Lower lobe of right lung (tissue), 2 donors: ENCODE measurements around the gene DEDD. TPM values are rescaled to one million over a fixed set of nuclear protein-coding genes. Genes with fewer than 3 reads are reported as not detected.

Source experiments
- ATAC-seq, 2 donors: fragments of 200-7000 bp; cut with Tn5 transposase; one replicate each; pipeline ENCODE4 v1.9.1; 2020 to 2022; ENCODE audit warnings: mild to moderate bottlenecking in 2 of 2, moderate library complexity in 2 of 2
- DNase-seq: peaks from one replicate; pipeline ENCODE4 v3.0.0-alpha.2; 2020
- H3K27ac ChIP-seq: fragments of 200-600 bp; one replicate; pipeline ENCODE4 v1.8.0; 2022
- H3K27me3 ChIP-seq: fragments of 200-600 bp; one replicate; pipeline ENCODE4 v1.8.0; 2022; ENCODE audit warnings: low read depth
- H3K36me3 ChIP-seq: fragments of 200-600 bp; one replicate; pipeline ENCODE4 v1.8.0; 2022; ENCODE audit warnings: mild to moderate bottlenecking
- H3K4me1 ChIP-seq: fragments of 200-600 bp; one replicate; pipeline ENCODE4 v1.8.0; 2022
- H3K4me3 ChIP-seq: fragments of 200-600 bp; one replicate; pipeline ENCODE4 v1.8.0; 2022; ENCODE audit warnings: mild to moderate bottlenecking
- H3K9me3 ChIP-seq: fragments of 200-600 bp; one replicate; pipeline ENCODE4 v1.8.0; 2022
- intact Hi-C: fragments of 100-400 bp; cut with DNase I; formaldehyde crosslinking; loops from one replicate; pipeline ENCODE4 v1.11.0; 2022
- total RNA-seq: library from RNA; stranded (reverse); fragmentation: NEBNext Ultra II Directional; extraction: Animal tissue kit (Norgen Biotek cat#: 25700); gene quantifications from one replicate; pipeline ENCODE4 v1.2.1, GENCODE V29; 2021
- TF ChIP-seq, protein P1 (sequence below): fragments of 200-600 bp; IDR thresholded peaks from one replicate; pipeline ENCODE4 v1.8.0; 2022; ENCODE audit warnings: antibody characterized with exemption, mild to moderate bottlenecking
- donor health status: DM: no; HTN: yes; CAD: no; lungs with severe emphysema.

DEDD gene
- total RNA-seq, 1 donor from 2014 or later: 38.3 TPM

DNA sequence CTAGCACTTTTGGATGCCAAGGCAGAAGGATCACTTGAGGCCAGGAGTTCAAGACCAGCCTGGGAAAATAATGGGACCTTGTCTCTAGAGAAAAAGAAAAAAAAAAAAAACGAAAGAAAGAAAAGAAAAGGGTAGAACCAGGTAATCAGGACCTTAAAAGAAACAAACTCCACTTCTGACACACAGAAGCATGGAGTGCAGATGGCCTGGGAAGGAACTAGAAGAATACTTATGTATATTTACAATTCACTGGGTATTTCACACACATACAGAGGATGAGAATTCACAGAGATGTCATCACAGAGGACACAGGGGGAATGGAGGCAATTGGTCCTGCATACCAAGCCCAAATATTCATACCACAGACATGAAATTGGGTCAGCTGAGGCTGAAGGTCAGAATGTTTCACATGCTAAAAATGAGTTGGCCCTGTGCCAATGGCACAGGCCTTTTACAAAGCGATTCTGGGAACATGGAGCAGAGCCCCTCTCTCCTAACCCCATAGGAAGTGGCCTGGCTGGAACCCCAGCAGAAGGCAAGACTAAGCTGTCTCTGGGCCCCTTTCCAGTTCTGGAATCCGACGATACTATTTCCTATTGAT lies 40.4 kb upstream of the DEDD start:
- intact Hi-C loops: no loop called here
- peak overlapping the region; percentile 5 for H3K27ac ChIP-seq

DNA sequence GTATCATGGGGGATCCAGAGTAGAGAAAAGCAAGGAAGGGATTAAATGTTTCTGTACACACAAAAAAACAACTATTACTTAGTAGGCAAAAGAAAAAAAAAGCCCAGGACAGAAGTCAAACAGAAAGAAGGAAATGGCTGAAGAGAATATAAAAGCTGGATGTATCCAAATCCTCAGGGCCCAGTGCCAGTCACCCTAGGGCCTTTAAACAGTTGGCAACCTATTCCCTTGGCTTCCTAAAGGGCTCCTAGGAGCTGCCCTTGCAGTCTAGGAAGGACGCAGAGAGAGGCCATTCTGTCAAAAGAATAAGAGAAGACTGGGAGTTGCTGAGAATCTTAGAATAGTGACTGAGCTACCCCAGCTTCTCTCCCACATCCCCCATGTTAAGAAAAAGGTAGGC lies 39.9 kb upstream of the DEDD start:
- TF ChIP-seq, protein P1, sequence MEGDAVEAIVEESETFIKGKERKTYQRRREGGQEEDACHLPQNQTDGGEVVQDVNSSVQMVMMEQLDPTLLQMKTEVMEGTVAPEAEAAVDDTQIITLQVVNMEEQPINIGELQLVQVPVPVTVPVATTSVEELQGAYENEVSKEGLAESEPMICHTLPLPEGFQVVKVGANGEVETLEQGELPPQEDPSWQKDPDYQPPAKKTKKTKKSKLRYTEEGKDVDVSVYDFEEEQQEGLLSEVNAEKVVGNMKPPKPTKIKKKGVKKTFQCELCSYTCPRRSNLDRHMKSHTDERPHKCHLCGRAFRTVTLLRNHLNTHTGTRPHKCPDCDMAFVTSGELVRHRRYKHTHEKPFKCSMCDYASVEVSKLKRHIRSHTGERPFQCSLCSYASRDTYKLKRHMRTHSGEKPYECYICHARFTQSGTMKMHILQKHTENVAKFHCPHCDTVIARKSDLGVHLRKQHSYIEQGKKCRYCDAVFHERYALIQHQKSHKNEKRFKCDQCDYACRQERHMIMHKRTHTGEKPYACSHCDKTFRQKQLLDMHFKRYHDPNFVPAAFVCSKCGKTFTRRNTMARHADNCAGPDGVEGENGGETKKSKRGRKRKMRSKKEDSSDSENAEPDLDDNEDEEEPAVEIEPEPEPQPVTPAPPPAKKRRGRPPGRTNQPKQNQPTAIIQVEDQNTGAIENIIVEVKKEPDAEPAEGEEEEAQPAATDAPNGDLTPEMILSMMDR: no peak
- no peak for ATAC-seq
- Histone ChIP-seq H3K9me3 (no peaks in the 10 kb centered on the region), H3K4me3 (no peak overlapping the region), H3K27me3 (no peaks in the 10 kb centered on the region), H3K4me1 (peaks cover 35% of the 10 kb centered on the region), H3K27ac (no peak overlapping the region), H3K36me3 (peaks cover 72% of the 10 kb centered on the region)
- no peak for DNase-seq
- intact Hi-C loops: no loop called here

More for the DNA sequence above, 40.4 kb upstream of the DEDD start:
- TF ChIP-seq, protein P1: no peak
- Histone ChIP-seq H3K4me3 (no peak overlapping the region), H3K27me3 (no peaks in the 10 kb centered on the region), H3K4me1 (peaks cover 34% of the 10 kb centered on the region), H3K36me3 (peaks cover 72% of the 10 kb centered on the region), H3K9me3 (no peaks in the 10 kb centered on the region)
- no peak for ATAC-seq
- DNase-seq: no peak

DNA sequence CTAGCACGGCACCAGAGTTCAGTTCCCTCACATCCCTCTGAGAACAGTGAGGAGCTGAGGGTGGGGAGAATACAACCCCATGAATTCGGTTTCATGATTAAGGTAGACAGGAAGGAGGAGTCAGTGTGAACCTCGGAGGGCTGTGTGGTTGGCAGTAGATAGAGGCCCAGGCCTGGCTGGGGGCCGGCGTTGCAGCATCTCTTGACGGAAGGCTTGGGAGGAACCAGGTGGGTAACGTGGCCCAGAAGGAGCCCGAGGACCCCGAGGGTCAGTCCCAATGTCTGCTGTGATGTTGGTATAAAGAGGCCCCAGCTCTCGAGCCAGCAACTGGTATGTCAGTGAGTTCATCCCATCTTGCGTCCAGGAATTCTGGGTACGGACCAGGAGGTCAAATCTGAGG lies 39.2 kb upstream of the DEDD start:
- ATAC-seq: no peak
- no peak overlapping the region for H3K27ac ChIP-seq
- no peaks in the 10 kb centered on the region for H3K9me3 ChIP-seq
- intact Hi-C loops: no loop called here
- peaks cover 41% of the 10 kb centered on the region for H3K4me1 ChIP-seq
- TF ChIP-seq, protein P1: no peak
- H3K27me3 ChIP-seq: no peaks in the 10 kb centered on the region
- peaks cover 72% of the 10 kb centered on the region for H3K36me3 ChIP-seq
- DNase-seq: no peak
- H3K4me3 ChIP-seq: no peak overlapping the region

DNA sequence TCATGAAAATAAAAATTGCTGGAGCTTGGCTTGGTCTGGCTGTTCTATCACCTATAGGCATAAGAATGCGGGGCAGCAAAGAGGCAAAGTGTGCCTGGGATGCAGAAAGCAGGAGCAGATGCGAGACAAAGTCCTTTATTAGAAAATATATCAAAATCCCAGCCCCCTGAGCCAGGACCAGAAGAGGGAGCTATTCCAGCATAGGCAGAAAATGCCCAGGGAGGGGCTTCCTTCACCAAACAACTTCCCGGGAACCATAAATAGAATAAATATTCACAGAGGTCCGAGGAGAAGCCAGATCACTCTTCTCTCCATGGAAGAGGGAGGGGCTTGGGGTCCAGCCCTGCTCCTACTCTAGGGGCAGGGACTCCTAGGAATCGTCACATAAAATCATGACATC lies 38.7 kb upstream of the DEDD start:
- H3K4me1 ChIP-seq: peaks cover 36% of the 10 kb centered on the region
- H3K4me3 ChIP-seq: no peak overlapping the region
- H3K27me3 ChIP-seq: no peaks in the 10 kb centered on the region
- intact Hi-C loops: no loop called here
- ATAC-seq (no peak), DNase-seq (no peak)
- no peaks in the 10 kb centered on the region for H3K9me3 ChIP-seq
- no peak overlapping the region for H3K27ac ChIP-seq
- peaks cover 72% of the 10 kb centered on the region for H3K36me3 ChIP-seq
- TF ChIP-seq, protein P1: no peak

DNA sequence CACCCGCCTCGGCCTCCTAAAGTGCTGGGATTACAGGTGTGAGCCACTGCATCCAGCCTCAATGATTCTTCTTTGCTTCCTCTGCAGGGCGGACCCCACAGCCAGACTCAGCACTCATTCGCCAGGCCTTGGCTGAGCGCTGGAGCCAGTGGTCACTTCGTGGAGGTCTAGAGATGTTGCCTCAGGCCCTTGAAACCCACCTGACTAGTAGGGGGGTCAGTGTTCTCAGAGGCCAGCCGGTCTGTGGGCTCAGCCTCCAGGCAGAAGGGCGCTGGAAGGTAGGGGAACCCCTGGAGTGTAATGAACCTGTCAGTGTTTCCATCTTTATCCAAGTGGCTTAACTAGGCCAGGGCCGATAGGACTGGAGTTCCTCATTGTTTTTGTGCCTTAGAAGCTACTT lies 36.4 kb upstream of the DEDD start:
- no peak overlapping the region for H3K4me3 ChIP-seq
- no peak for ATAC-seq
- H3K27me3 ChIP-seq: no peaks in the 10 kb centered on the region
- intact Hi-C loops: no loop called here
- TF ChIP-seq, protein P1: no peak
- H3K4me1 ChIP-seq: peaks cover 38% of the 10 kb centered on the region
- H3K27ac ChIP-seq: no peak overlapping the region
- H3K36me3 ChIP-seq: peaks cover 59% of the 10 kb centered on the region
- no peaks in the 10 kb centered on the region for H3K9me3 ChIP-seq
- no peak for DNase-seq
